Activated CD4-positive, alpha-beta T cell treated with anti-CD3 and anti-CD28 coated beads, Interleukin-2, amount 50 U/mL, for 48 hours (primary cell): ENCODE measurements around the gene PALD1.
A peak's percentile ranks its signal among the peaks of the same experiment; 100 is the strongest.

Source experiments
- DNase-seq, 2 experiments: peaks; one replicate each; pipeline ENCODE4 v3.0.0-alpha.2; 2020

Gene PALD1

DNA sequence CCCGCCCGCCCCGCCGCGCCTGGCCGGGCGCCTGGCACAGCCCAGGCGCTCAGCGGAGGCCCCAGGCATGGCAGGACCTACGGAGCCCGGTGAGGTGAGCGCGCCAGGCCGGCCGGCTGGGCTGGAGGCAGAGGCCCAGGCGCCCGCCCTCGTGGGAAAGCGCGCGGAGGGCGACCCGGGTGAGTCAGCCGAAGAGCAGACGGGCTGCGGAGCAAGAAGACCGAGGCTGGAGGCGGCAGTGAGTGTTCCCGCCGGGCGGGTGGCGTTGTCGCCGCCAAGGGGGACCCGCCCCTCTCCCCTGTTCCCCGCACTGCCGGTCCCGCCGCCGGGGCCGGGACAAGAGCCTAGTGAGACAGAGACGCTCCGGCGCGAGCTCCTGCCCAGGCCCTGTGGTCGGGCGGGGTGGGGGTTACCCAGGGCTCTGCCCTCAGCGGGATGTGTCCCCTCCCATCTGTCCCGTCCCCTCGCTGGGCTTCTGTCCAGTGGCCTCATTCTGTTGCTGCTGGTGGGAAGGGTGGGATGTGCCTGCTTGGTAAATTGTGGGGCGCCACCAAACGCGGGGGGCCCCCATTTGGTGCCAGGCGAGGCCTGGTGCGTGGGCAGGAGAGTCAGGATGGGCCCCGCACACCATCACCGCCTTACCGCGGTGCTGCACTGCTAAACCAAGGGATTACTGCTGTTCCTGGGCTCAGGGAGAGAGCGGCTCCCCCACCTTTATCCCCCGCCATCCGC lies 20.1 kb upstream of the PALD1 start:
- peak; percentile 56 to 64 for DNase-seq

DNA sequence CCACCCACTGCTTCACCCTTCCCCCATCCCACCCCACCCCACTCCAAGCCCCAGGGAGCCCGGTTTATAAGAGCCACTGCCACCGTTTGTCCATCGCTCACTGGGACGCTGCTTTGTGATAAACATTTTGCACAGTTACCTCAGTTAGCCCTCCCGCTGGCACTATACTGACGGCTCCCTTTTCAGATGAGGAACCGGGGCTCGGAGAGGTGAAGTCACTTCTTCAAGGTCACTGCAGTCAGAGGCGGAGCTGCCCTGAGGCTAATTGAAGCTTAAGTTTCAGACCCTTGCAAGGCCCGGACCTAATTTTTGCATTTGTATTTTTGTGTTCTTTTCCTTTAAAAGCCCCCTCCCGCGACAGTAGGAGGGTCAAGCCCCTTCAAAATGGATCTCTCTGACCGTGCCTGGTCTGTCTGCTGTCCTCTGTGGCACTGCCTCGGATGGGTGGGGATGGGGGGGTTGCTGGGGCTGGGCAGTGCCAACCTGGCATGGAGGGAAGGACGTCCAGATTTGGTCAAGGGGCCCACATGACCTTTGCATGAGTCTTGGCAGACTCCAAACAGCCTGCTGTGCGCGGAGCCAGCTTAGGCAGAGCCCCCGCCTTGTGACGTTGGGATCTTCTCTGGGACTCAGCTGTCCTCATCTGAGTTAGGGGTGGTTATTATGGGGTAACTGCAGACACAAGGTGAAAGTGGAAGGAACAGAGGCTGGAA lies 19.4 kb upstream of the PALD1 start:
- no peak for DNase-seq

DNA sequence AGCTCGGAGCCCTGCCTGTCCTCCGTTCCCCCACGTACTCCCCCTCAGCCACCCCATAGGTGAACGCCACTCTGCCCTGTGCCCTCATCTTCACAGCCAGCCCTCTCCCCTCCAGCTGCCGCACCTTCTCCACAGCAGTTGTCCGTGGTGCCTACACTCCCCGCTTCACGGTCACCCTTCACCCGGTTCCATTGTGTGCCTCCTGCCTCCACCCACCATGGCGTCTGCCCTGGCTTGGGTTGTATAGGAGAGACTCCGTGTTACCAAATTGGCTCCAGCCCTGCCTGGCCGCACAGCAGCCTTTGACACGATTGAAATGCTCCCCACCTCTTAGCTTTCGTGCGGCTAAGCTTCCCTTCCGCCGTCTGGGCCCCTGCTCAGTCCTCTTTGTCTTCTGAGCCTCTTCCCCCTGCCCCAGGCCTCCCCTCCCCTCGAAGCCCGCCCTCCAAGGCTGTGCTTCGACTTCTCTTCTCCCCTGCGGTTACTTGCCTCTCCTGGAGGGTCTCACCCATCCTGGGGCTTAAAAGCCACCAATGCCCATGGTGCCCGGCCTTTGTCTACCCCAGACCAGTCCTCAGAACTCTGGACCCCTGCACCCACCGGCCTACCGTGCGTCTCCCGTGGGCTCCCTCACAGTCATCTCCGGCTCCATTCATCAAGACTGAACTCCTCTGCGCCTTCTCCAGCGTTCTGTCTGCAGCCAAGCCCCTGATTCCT lies 18.6 kb upstream of the PALD1 start:
- no peak for DNase-seq

DNA sequence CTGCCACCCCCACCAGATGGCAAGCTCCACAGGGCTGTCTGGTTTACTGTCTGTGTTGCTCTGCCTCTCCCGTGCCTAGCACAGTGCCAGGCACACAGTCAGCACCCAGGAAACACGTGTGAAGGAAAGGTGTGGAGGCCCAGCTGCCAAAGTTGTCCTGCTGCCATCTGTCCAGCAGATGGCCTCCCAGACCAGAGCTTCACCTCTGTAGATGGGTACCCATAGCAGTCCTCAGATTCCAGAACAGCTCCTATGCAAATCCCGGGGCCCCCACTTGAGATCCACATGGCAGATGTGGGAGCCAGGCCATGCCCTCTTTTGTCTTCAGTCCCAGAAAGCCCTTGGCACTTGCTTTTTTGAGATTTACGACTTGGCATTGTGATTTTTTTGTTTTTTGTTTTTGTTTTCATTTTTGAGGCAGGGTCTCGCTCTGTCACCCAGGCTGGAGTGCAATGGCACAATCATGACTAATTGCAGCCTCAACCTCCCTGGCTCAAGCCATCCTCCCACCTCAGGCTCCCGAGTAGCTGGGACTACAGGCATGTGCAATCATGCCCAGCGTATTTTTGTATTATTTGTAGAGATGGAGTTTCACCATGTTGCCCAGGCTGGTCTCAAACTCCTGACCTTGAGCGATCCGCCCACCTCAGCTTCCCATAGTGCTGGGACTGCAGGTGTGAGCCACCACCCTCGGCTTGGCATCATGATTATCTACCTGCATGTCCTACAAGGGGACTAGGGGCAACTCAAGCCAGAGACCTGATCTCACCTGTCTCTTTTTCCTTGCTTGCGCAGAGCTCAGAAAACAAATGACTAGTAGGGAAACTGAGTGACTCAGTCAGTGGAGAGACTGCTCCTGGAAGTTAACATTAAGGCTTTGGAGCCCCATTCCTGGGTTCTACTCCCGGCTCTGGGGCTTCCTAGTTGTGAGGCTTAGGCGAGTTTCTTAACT lies 16.9 kb upstream of the PALD1 start:
- peak; percentile 55 to 67 for DNase-seq

DNA sequence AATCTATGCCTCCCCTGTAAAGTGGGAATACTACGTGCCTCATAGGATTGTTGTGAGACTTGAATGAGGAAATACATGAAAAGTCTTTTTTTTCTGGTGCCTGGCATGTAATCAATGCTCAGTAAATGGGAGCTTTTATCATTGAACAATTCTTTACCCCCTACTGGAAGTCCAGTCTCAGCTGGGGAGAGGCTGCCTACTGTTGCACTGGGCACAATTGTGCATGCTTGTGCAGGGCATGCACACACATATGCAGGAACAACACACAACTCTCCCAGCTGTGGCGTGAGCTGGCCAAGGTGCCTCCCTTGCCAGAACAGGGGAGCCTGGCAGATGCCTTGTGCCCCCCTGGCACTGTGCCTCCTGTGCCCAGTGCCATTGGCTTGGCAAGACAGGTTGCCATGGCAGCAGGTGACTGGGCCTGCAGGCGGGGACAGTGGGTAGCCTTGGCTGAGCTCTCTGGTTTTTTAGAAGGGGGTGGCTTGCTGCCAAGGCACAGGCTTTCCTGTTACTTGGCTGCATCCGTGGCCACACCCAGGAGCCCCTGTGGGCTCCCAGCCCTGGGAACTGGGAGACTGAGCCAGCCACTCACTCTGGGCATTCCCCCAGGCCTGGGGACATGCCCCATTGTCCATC lies 16.1 kb upstream of the PALD1 start:
- DNase-seq, result no peak

DNA sequence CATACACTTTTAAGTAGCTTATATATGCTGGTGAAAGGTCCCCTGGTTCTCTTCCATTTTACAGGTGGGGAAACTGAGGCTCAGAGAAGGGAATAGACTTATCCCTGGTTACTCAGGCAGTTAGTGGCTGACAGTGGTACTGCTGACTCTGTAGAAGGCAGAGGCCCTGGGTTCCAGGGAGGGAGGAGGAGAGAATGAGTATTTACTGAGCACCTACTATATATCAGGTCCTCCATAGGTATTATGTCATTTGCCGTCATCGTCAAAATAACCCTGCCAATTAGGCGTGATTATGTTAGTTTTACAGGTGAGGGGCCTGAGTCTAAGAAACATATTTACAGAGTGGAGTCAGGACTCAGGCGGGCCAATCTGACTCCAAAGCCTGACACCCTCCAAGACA lies 13.3 kb upstream of the PALD1 start:
- no peak for DNase-seq

DNA sequence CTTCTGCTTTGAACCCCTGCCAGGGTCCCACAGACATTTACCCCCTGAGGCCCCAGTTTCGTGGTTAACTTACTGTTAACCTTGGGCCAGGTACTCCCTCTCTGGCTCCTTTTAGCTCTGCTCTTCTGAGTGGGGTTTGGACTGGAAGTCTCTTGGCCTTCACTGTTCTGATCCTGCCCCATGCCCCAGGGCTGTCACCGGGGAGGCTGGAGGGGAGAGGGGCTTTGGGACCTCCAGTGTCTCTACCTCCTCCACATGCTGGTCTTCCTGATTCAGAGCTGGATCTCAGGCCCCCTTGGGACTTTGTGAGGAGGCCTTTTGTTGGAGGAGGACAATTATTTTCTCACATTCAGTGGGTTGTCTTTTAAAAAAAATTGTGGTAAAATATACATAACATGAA lies 12.7 kb upstream of the PALD1 start:
- no peak for DNase-seq

DNA sequence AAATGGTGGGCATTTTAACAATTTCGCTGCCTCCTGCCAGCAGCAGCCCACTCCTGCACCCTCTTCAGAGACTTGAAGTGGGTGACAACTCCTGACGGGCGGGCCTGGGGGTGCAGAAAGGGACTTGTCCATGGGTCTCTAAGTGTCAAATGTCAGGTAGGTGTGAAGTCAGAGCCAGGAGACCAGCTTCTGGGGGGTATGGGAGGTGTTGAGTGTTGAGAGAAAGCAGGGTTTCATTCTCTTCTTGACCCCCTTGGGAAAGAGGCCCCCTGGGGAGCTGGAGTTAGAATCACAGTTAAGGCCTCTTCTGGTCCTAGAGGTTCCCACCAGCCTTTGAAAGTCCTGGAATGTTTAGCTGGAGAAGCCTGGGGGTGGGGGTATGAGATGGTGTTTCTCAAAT lies 11.6 kb upstream of the PALD1 start:
- no peak for DNase-seq

DNA sequence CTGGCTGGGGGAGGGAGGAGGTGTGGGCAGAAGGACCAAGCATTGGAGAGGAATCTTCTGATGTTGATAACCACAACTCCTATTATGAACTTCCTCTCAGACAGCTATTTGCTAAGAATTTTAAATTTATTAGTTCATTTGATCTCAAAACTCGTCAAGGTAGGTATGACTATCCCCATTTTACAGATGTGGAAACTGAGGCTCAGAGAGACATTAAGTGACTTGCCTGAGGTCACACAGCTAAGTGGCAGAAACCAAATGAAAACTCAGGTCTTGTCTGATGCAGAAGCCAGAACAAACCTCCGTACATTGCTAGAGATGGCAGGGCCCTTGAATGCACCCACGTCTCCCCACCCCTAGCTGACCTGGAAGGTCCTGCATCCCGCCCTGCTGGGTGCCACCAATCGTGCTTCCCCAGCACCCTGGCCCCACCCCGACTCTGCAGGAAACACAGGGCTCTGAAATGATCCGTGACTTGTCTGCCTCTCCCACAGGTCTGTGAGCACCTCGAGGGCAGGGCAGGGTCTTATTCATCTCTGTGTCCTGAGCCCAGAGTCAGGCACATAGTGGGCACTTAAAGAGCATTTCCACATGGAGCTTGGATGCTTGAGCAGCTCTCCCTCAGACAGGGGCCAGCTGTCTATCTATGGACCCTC lies 5.6 kb upstream of the PALD1 start:
- DNase-seq, result no peak

DNA sequence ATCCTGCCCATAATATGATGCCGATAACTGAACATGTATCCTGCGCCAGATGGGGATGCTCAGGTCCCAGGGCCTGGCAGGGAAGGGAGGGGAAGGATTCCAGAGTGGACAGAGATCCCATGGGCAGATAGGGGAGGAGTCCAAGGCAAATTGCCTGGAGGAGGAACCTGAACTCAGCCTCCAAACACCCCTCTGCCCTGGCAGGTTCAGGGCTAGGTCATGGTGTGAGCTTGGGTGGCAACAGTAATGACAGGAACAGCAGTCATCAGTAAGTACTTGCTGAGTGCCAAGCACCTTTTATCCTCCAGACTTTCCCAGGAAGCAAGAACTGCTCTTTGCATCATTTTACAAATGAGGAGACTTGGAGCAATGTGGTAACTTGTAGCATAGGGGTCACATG lies 3.8 kb upstream of the PALD1 start:
- DNase-seq, result no peak

DNA sequence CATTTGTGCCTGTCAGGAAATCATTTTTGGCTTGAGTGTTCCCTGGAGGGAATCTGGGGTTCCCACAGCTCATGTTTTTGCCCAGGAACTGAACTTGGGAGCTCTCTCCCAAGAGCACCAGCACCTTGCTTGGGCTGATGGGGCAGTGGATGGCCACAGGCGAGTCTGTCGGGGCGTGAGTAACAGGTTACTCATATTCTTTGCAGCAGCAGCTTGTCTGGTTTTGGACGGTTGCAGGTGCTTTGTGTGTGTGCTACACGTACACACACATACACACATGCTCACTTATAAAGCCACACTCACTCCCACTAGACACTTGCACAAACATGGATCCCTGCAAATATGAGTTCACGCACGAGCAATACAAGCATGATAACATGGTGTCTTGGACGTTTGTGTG lies 2.9 kb upstream of the PALD1 start:
- no peak for DNase-seq

DNA sequence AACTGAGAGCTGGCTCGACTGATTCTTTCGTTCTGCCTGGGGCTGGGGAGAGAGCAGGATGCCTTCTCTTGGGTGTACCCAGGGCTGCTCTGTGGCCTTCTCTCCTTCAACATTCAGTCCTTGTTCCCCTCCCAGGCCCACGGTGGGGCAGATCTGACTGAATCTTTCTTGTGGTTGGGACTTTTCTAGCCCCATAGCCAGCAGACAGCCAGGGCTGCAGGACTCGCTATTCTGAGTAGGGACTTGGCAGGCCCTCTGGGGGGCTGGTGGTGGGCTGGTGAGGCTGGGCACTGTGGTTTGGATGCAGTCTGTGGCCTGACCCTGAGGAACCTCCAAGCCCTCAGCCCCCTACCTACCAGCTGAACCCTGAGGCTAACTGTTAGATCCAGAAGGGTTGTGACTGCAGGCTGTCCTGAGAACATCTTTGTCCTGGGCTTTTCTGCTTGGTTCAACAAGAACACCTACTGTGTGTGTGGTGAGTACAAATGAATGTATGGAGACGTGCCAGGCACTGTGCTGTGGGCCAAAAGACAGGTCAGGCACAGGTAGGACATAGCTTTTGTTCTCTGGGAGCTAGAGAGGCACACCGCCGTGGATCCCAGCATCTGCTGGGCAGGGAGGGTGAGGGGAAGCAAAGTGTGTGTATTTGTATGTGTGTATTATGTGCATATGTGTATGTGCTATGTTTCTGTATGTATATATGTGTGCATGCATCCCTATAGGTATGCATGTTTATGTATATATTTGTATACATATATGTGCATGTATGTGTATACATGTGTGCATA lies 2.1 kb upstream of the PALD1 start:
- DNase-seq, result peak in 1 of 2 experiments; percentile 21

DNA sequence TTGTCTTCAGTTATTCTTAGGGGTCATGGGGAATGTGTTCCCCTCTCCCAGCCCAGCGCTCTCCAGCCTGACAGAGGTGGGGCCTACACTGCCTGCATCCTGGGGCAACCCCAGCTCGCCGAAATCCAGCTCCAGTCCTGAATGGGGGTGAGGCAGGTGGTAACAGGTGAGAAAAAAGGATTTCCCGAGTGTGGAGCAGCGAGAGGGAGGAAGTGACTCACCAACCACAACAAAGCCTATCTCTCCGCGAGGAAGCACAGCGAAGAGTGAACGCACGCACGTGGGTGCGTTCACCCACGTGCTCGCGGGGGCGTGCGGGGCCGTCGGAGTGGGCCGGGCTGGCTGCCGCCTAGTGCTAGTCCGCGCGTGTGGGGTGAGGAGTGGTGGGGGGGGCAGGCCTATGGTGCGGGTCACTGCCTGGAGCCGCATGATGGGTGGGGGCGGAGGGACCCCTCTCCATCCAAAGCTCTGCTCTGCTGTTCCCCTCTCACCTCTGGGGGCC lies 855 bp upstream of the PALD1 start:
- peak; percentile 60 to 74 for DNase-seq

DNA sequence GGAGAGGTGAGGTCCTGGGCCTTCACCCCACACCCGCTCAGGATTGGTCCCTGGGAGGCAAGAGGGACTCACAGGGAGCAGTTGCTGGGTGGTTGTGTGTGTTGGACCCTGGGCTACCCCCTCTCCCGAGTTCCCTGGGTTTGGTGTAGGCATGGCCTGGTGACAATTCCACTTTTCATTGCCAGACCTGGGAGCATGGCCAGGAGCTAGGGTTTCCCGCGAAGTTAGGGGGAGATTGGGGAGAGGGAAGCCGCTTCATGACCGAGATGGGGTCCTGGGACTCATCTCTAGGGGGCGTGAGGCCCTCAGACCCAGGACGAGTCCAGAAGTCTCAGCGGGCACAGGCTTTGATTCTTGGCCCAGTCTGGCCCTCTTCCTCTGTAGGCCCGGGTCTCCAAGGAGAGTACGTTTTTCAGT lies 606 bp downstream of the PALD1 start:
- no peak for DNase-seq

DNA sequence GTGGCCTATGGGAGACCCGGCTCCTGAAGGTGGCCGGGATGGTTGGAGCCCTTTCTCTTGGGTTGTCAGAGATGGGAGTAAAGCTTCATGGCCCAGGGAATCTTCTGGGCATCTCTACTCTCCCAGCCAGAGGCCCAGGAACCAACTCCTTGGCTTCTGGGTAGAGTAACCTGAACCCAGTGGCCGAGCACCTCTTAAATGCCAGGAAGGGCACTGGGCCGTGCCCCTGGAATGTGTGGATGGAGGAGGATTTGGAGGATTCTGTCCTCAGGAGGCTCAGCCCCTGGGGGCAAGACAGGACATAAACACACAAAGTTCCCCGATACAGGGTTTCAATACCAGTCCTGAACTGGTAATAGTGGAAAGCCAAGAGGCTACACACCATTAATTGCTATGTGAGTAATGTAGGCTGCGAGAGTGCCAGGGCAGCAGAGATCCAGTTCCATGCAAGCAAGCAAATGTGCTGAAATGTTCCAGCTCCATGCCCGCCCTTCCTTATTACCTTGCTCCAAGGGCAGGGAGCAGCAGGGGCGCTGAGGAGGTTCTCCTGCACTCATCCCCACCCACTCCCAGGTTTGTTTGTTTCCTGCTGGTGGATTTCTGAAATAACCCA lies 1.2 kb downstream of the PALD1 start:
- DNase-seq, result no peak

DNA sequence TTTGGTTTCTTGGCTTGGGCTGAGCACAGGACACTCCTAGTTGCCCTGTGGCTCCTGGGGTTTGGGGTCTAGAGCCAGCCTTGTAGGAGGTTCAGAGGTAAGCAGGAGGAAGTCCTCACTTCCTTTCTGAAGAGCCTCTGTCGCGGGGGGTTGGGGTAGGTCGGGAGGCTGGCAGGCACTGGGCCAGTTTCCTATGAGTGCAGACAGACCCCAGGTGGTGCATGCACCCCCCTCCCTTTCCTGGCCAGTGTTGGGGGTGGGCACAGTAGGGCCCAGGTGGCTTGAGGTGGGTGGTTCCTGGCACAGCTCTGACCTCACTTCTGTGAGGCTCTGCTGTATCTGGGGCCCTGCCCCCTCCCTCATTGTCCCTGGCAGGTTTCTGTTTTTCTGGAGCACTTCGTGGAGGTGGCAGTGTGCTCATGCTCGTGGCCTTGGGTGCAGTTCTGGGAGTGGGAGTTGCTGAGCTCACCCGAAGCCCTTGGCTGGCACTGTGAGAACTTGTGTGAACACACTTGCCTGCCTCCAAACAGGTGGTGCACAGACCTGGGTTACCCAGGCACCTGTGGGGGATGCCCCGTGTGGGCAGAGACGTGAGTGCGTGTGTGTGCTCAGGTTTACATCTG lies 1.8 kb downstream of the PALD1 start:
- DNase-seq, result peak in 1 of 2 experiments; percentile 37

DNA sequence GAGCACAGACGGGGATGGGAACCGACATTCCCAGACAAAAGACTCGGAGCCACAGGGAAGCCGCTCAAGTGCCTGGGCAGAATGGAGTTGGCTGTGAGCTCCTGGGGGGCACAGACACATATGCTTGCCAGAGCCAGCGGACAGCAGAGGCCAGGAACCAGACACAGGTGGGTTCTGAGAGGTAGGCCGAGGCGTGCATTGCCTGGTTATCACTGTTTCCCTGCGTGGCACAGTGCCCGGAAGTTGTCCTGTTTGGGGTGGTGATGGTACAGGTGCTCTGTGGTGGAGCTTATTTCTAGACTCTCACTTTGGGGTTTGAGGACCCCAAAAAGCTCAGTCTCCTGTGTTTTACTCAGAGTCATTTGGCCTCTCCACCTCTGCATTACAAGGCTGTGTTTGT lies 2.5 kb downstream of the PALD1 start:
- DNase-seq, result no peak

DNA sequence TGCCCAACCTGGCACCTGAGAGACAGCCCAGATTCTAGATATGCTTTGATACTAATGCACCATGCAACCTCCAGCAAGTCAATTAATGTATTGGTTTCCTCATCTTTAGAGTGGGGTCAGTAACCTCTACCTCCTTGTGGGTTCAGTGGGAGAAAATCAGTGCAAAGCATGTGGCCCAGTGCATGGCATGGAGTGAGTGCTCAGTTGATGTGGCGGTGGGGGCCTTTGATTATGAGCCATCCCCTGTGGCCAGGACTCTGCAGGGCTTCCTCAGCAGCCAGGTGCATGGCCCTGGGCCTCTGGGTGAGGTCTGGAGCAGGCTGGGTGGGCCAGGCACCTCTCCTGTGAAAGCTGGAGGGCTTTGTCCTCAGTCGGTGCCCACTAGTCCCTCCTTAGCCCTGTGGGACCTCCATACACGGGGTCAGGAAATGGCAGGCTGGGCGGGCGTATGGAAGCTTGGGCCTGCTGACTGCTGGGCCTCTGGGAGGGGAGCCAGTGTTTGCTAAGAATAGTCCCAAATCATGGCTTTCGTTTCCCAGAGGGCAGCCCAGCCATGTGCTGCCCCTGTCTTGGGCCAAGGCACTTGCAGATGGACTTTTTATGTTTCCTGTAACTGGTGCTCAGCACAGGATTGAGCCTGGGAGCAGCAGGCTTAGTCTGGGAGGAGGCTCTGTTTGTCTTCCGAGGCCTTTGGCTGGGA lies 3.4 kb downstream of the PALD1 start:
- no peak for DNase-seq
